Measurements from ENCODE around the gene ERICH6B.

Gene ERICH6B

GRCh38 chr13:45534604-45535003 is 80.9 kb downstream of the ERICH6B start:
- no peak overlapping the region for H3K4me3 ChIP-seq (ENCODE audit: low read length)
- TF ChIP-seq CTCF (conservative IDR thresholded peaks at IDR 0.05; ENCODE audit: low read depth, low read length) = no peak
- DNase-seq (ENCODE audit: low read depth) = no peak

GRCh38 chr13:45529758-45530157 is 85.8 kb downstream of the ERICH6B start:
- no peak overlapping the region for H3K4me3 ChIP-seq (ENCODE audit: low read length)
- TF ChIP-seq CTCF (conservative IDR thresholded peaks at IDR 0.05; ENCODE audit: low read depth, low read length) = no peak
- no peak for DNase-seq (ENCODE audit: low read depth)

- DNase-seq (ENCODE audit: low read depth) = no peak
- H3K4me3 ChIP-seq (ENCODE audit: low read length) = no peak overlapping the region
- TF ChIP-seq CTCF (conservative IDR thresholded peaks at IDR 0.05; ENCODE audit: low read depth, low read length) = no peak
Observed at GRCh38 chr13:45527699-45528462, 87.7 kb downstream of the ERICH6B start.

DNA sequence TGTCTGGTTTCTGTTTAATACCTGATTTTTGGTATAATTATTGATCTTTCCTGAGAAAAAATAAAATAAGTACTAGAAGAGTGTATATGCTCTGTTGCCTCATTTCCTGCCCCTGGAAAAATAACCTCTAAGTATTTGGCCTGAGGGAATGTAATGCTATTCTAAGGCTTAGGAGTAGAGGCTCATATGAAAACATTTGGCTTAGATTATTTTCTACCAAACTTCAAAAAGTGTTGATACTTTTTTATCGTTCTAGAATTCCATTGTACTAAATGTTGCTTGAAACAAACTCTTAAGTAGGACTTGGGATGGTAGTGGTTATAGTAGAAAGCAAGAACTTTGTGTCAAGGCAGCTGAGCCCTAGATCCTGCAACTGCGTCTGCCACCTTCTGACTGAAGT is 93.0 kb downstream of the ERICH6B start:
- no peak overlapping the region for H3K4me3 ChIP-seq (ENCODE audit: low read length)
- DNase-seq (ENCODE audit: low read depth) = no peak
- TF ChIP-seq CTCF (conservative IDR thresholded peaks at IDR 0.05; ENCODE audit: low read depth, low read length) = no peak

- TF ChIP-seq CTCF (conservative IDR thresholded peaks at IDR 0.05; ENCODE audit: low read depth, low read length) = no peak
- no peak for DNase-seq (ENCODE audit: low read depth)
- H3K4me3 ChIP-seq (ENCODE audit: low read length) = no peak overlapping the region
Observed at GRCh38 chr13:45521297-45521696, 94.2 kb downstream of the ERICH6B start.

GRCh38 chr13:45519493-45519892 is 96.0 kb downstream of the ERICH6B start:
- TF ChIP-seq CTCF (conservative IDR thresholded peaks at IDR 0.05; ENCODE audit: low read depth, low read length) = no peak
- no peak for DNase-seq (ENCODE audit: low read depth)
- H3K4me3 ChIP-seq (ENCODE audit: low read length) = no peak overlapping the region

- TF ChIP-seq CTCF (conservative IDR thresholded peaks at IDR 0.05; ENCODE audit: low read depth, low read length) = no peak
- no peak for DNase-seq (ENCODE audit: low read depth)
Observed at GRCh38 chr13:45518525-45519245, 96.9 kb downstream of the ERICH6B start.

More at GRCh38 chr13:45518525-45519245, 96.9 kb downstream of the ERICH6B start:
- H3K4me3 ChIP-seq (ENCODE audit: low read length) = no peak overlapping the region
